Measurements from ENCODE around the gene IQGAP3. TPM values are rescaled to one million over a fixed set of nuclear protein-coding genes. Genes with fewer than 3 reads are reported as not detected.

Gene IQGAP3
- total and polyA plus RNA-seq, 2 experiments from 2014 or later = 11.9 to 31.8 TPM

DNA sequence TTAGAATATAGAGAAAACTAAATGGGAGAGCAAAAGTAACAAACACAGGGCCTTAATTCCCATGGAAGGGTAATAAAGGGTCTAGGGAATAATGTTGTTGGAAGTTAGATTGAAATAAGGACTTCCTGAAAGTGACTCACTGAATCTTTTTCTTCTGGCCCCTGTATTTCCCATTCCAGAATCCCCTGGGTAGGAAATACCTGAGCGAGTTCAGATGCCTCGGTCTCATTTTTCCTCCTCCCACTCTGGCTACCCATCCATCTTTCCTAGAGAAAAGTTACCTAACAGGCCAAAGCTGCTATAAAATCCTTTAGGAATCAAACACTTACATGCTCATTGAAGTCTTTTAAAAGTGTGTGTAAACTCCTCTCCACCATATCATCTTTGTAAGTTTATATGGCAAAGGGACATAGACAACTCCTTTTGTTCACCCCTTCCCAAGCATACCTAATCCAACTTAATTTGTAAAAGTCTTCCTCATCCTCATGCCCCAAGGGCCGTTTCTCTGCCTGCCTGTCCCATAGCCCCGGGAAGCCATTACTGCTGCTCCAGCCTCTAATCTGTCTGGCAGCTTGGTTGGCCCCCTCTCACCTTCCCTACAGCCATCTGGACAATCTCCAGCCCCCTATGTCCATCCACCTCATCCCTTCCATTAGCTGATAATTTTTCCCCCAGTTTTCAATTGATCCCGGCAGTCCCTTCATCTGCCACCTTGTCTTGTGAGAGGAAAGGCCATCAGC is 68.5 kb downstream of the IQGAP3 start (continued):
- TF ChIP-seq, protein P1, sequence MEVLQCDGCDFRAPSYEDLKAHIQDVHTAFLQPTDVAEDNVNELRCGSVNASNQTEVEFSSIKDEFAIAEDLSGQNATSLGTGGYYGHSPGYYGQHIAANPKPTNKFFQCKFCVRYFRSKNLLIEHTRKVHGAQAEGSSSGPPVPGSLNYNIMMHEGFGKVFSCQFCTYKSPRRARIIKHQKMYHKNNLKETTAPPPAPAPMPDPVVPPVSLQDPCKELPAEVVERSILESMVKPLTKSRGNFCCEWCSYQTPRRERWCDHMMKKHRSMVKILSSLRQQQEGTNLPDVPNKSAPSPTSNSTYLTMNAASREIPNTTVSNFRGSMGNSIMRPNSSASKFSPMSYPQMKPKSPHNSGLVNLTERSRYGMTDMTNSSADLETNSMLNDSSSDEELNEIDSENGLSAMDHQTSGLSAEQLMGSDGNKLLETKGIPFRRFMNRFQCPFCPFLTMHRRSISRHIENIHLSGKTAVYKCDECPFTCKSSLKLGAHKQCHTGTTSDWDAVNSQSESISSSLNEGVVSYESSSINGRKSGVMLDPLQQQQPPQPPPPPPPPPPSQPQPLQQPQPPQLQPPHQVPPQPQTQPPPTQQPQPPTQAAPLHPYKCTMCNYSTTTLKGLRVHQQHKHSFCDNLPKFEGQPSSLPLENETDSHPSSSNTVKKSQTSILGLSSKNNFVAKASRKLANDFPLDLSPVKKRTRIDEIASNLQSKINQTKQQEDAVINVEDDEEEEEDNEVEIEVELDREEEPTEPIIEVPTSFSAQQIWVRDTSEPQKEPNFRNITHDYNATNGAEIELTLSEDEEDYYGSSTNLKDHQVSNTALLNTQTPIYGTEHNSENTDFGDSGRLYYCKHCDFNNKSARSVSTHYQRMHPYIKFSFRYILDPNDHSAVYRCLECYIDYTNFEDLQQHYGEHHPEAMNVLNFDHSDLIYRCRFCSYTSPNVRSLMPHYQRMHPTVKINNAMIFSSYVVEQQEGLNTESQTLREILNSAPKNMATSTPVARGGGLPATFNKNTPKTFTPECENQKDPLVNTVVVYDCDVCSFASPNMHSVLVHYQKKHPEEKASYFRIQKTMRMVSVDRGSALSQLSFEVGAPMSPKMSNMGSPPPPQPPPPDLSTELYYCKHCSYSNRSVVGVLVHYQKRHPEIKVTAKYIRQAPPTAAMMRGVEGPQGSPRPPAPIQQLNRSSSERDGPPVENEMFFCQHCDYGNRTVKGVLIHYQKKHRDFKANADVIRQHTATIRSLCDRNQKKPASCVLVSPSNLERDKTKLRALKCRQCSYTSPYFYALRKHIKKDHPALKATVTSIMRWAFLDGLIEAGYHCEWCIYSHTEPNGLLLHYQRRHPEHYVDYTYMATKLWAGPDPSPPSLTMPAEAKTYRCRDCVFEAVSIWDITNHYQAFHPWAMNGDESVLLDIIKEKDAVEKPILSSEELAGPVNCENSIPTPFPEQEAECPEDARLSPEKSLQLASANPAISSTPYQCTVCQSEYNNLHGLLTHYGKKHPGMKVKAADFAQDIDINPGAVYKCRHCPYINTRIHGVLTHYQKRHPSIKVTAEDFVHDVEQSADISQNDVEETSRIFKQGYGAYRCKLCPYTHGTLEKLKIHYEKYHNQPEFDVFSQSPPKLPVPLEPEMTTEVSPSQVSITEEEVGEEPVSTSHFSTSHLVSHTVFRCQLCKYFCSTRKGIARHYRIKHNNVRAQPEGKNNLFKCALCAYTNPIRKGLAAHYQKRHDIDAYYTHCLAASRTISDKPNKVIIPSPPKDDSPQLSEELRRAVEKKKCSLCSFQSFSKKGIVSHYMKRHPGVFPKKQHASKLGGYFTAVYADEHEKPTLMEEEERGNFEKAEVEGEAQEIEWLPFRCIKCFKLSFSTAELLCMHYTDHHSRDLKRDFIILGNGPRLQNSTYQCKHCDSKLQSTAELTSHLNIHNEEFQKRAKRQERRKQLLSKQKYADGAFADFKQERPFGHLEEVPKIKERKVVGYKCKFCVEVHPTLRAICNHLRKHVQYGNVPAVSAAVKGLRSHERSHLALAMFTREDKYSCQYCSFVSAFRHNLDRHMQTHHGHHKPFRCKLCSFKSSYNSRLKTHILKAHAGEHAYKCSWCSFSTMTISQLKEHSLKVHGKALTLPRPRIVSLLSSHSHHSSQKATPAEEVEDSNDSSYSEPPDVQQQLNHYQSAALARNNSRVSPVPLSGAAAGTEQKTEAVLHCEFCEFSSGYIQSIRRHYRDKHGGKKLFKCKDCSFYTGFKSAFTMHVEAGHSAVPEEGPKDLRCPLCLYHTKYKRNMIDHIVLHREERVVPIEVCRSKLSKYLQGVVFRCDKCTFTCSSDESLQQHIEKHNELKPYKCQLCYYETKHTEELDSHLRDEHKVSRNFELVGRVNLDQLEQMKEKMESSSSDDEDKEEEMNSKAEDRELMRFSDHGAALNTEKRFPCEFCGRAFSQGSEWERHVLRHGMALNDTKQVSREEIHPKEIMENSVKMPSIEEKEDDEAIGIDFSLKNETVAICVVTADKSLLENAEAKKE (CRISPR knock-in tag; IDR thresholded peaks at IDR 0.05) = no peak
- TF ChIP-seq, protein P2, sequence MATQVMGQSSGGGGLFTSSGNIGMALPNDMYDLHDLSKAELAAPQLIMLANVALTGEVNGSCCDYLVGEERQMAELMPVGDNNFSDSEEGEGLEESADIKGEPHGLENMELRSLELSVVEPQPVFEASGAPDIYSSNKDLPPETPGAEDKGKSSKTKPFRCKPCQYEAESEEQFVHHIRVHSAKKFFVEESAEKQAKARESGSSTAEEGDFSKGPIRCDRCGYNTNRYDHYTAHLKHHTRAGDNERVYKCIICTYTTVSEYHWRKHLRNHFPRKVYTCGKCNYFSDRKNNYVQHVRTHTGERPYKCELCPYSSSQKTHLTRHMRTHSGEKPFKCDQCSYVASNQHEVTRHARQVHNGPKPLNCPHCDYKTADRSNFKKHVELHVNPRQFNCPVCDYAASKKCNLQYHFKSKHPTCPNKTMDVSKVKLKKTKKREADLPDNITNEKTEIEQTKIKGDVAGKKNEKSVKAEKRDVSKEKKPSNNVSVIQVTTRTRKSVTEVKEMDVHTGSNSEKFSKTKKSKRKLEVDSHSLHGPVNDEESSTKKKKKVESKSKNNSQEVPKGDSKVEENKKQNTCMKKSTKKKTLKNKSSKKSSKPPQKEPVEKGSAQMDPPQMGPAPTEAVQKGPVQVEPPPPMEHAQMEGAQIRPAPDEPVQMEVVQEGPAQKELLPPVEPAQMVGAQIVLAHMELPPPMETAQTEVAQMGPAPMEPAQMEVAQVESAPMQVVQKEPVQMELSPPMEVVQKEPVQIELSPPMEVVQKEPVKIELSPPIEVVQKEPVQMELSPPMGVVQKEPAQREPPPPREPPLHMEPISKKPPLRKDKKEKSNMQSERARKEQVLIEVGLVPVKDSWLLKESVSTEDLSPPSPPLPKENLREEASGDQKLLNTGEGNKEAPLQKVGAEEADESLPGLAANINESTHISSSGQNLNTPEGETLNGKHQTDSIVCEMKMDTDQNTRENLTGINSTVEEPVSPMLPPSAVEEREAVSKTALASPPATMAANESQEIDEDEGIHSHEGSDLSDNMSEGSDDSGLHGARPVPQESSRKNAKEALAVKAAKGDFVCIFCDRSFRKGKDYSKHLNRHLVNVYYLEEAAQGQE (IDR thresholded peaks at IDR 0.05; ENCODE audit: unreplicated experiment) = no peak
- no peak for TF ChIP-seq EZH2phosphoT487 (IDR thresholded peaks at IDR 0.05; ENCODE audit: unreplicated experiment)

All from GM23338 (cell line).